ENCODE results near the gene NTMT2.
A peak's percentile ranks its signal among the peaks of the same experiment; 100 is the strongest.

Gene NTMT2

DNA sequence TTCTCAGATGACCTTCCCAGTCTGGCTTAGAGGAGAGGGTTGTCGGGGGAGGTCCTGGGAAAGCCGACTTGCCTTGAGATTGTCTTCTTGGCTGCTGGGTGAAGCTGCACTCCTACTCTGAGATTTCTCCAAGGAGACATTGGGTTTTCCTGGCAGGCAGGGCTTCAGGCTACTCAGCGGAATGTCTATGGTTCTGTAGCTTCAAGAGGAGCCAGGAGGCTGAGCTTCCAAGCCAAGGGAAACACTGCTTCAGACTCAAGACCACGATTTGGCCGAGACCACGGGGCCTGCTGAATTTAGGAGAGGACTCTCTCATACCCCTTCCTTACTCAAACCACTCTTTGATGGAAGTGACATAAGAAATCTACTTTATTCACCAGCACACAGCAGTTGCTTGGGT lies 67.8 kb downstream of the NTMT2 start:
- DNase-seq, result no peak

DNA sequence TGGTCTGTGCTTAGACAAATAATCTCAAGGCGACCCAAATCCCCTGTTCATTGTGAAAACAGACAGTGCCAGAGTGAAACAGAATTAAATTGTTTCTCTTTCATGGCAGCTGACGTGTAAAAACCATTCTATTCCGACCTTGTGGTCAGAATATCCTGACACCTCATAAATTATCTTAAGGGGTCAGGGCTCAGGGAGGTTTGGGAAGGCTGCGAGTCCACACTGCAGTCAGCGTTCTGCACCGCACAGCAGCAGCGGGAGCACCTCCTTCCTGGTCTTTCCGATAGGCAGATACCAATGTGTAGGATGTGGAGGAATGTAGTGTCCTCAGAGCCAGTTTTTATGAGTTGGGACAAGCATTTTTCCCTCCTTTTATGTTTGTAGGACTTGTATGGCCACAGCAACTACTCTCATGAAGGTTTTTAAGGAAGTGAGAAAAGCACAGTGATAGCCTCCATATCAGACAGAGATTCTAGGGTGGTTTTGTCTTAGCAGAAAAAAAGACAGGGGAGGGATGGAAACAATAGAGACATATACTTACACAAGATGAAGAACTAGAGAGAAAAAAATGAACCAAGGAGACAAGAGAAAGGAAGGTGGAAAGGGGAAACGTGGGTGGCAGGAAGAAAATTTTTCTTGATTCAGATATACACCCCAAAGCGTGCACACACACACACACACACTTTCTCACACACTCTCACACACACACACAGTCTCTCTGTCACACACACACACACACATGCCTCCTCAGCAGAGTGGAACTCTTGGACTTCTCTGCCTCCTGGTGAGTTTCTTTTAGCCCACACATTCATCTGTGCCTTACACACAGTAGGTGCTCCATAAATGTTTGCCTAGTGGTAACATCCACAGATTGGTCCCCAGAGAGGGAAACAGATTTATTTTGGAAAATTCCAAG lies 68.6 kb downstream of the NTMT2 start:
- no peak for DNase-seq

DNA sequence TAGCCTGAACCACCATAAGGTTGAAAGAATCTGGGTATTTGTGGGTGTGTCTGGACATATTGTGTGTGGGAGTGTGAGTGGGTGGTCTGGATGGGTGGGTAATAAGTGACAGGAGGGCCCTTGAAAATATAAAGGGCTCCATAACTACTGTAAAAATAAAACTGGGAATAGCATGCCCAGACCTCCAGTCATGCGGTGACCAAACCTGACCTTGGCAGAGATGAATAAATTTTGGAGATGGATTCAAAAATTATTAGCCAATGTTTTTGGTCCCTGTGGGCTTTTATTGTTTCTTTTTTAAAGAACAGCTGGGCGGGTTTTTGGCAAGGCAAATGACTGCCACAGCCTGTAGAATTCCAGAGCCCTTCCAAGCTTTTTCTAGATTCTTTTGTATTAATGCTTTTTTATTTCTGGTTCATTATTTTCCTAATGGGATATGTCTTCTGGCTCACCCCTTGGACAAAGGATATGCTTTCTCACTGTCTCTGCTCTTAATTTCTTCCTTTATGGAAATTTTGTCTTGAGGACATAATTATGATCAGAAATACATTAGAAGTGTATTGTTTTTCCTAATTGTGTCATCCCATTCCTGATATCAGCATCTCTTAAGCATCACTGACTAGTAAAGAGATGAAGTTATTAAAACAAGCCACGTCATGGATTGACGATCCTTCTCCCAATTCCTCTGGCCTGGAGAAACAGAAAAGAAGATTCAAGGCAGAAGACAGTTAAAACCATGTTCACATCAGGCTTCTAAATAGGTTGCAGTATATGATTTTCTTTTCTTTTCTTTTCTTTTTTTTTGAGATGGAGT lies 69.5 kb downstream of the NTMT2 start:
- DNase-seq, result peak; percentile 82

DNA sequence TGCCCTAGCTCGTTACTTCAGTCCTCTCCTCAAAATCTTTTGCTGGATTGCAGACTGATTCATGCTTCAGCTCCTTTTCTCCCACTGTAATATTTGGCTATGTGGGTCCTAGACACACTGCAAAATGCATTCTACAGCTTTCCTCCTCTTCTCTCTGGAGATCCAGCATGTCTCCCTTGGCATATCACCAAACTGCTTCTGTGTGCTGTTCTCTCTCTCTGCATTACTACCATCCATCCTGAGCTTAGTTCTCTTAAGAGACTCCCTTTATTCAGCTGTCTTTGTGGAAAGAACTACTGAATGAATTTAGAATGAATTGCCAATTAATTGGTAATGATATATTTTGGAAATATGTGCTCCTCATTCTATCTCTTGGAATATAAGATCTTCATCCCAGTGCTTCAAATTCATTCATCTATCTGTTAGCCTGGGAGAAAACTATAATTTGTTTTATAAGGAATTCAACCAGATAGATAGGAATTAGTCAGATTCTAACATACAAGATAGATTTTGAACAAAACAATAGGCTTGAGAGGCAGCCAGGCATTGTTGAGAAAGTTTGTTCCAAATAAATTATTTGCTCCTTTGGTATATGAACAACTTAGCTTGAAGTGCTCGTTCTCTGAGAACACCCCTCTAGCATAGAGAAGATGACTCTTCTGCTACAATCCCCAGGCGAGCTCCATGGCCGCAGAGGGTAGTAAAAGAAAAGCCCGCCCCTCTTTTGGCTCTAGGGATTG lies 71.9 kb downstream of the NTMT2 start:
- DNase-seq, result no peak

DNA sequence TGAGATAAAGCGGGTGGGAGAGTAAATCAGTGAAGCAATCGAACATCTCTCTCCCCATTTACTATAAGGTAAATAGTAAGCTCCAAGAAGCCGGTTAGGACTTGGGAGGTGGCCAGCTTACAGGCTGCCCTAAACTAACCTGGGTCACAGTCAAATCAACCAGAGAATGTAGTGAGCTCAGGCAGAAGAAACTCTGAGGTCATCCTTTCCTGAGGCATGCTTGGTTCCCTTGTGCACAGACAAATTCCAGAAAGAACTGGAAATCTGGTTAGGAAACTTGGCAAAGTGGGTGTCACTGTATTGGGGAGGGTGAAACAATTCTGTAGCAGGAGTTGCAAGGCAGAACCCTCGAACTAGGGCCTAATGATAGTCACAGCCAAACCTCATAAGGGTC lies 72.5 kb downstream of the NTMT2 start:
- DNase-seq, result peak; percentile 60

All from fibroblast of upper back skin (primary cell).